Cardiac muscle cell (in vitro differentiated cells and primary cell): ENCODE measurements around the gene HELZ2. TPM values are rescaled to one million over a fixed set of nuclear protein-coding genes. Genes with fewer than 3 reads are reported as not detected.
"Not testable (repeated sequence)": the region's sequence is repeated elsewhere in the genome, so short reads cannot be mapped to it uniquely, and the experiment has no call there.

Source experiments
- DNase-seq, 2 donors: peaks; one replicate each; pipeline versions ENCODE4 v3.0.0 to v3.0.0-alpha.2; 2010 to 2017; ENCODE audit warnings: low read depth in 1 of 2, low spot score in 1 of 2
- H3K27ac ChIP-seq: fragments of 200-600 bp; sonication (generic); 2 replicates; pipeline ENCODE4 v1.5.1; 2016
- H3K27me3 ChIP-seq: fragments of 200-600 bp; sonication (generic); 2 replicates; pipeline ENCODE4 v1.6.0; 2016; ENCODE audit warnings: control low read depth
- H3K36me3 ChIP-seq: fragments of 200-600 bp; sonication (generic); 2 replicates; pipeline ENCODE4 v1.5.1; 2016; ENCODE audit warnings: control low read depth
- H3K4me1 ChIP-seq: fragments of 200-600 bp; sonication (generic); 2 replicates; pipeline ENCODE4 v1.8.1; 2017; ENCODE audit warnings: low read depth, mild to moderate bottlenecking, mixed run types
- H3K4me3 ChIP-seq: fragments of 200-600 bp; sonication (generic); 2 replicates; pipeline ENCODE4 v1.5.1; 2016; ENCODE audit warnings: mild to moderate bottlenecking
- H3K9me3 ChIP-seq: fragments of 200-600 bp; sonication (generic); 2 replicates; pipeline ENCODE4 v1.5.1; 2017; ENCODE audit warnings: low read depth, mild to moderate bottlenecking, control low read depth
- polyA plus RNA-seq: library from polyadenylated mRNA; unstranded; fragments of >200 nt; fragmentation: Nextera tagmentation; extraction: Ambion mirVana; gene quantifications from 2 replicates; pipeline ENCODE4 v1.2.1, GENCODE V29; 2016
- total RNA-seq: library from RNA; depleted of rRNA; stranded (reverse); fragments of >200 nt; gene quantifications from 2 replicates; pipeline ENCODE4 v1.2.3, GENCODE V29; 2016
- TF ChIP-seq, protein P1 (sequence below): IDR thresholded peaks from 2 replicates; pipeline ENCODE4 v1.5.1; 2012; ENCODE audit warnings: low read depth, mild to moderate bottlenecking, low read length

Gene HELZ2
- total and polyA plus RNA-seq, 2 experiments from 2014 or later = 1.7 to 14.3 TPM

DNA sequence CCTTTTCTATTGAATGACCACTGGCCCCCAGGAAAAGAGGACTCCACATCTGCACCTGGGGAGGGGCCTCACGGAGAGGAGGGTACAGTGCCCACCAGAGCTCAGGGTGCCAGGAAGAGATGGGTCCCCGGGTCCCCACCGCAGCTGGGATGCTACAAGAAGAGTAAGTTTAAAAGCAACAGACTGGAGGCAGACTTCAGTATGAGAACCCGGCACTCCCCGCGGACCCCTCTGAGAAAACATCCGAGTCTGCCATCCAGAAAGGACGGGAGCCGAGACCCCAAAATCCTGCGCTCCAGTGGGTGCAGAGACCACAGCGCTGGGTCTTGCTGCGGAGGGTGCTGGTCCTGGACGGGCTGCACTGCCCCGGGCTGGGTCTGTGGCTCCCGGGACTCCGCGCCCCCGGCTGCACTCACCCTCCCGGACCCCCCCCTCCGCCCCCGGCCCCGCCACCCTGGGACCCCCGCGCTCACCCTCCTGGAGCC, 350 bp downstream of the HELZ2 start:
- H3K36me3 ChIP-seq = no peaks in the 10 kb centered on the region
- TF ChIP-seq, protein P1, sequence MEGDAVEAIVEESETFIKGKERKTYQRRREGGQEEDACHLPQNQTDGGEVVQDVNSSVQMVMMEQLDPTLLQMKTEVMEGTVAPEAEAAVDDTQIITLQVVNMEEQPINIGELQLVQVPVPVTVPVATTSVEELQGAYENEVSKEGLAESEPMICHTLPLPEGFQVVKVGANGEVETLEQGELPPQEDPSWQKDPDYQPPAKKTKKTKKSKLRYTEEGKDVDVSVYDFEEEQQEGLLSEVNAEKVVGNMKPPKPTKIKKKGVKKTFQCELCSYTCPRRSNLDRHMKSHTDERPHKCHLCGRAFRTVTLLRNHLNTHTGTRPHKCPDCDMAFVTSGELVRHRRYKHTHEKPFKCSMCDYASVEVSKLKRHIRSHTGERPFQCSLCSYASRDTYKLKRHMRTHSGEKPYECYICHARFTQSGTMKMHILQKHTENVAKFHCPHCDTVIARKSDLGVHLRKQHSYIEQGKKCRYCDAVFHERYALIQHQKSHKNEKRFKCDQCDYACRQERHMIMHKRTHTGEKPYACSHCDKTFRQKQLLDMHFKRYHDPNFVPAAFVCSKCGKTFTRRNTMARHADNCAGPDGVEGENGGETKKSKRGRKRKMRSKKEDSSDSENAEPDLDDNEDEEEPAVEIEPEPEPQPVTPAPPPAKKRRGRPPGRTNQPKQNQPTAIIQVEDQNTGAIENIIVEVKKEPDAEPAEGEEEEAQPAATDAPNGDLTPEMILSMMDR = no peak
- no peaks in the 10 kb centered on the region for H3K27me3 ChIP-seq
- peak overlapping the region; percentile 59 for H3K4me3 ChIP-seq
- no peaks in the 10 kb centered on the region for H3K9me3 ChIP-seq
- H3K27ac ChIP-seq = no peak overlapping the region
- no peaks in the 10 kb centered on the region for H3K4me1 ChIP-seq
- no peak for DNase-seq

DNA sequence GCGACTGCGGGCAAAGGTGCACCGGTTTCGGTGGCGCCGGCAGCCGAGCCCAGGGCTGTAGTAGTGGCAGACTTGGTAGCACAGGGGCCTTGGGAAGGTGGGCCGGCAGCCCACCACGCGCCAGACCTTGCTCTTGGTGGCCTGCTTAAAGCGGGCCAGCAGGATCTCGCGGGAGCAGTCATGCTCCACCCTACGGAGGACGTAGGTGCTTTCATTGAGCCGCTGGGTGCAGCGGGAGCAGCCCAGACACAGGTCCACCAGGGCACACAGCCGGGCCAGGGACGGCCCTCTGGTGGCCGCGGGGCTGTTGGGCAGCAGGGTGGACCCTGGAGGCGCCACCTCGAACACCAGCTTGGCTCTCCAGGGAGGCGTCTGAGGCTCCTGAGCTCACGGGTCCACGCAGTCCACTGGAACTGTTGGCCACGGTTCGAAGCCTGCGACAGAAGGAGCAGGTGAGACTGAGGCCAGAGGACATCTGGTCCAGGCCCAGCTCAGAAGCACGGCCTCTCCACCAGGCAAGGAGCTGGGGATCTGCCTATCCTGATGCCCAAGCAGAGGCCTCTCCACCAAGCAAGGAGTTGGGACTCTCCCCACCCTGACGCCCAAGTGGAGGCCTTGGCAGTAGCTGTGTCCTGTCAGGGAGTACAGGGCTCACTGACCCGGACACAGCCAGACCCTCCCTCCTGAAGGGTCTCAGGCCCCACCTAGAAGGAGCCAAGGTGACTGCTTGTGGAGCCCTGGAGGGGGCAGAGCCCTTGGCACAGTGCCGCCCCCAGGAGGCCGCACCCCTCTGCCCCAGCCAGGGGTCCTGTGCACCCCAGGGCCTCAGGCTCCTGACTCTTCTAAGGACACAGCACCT, 1.0 kb downstream of the HELZ2 start:
- Histone ChIP-seq H3K27me3 (no peaks in the 10 kb centered on the region), H3K9me3 (no peaks in the 10 kb centered on the region), H3K4me3 (peak overlapping the region; percentile 59), H3K36me3 (no peaks in the 10 kb centered on the region), H3K27ac (no peak overlapping the region), H3K4me1 (no peaks in the 10 kb centered on the region)
- TF ChIP-seq, protein P1 = peak; percentile 14
- no peak for DNase-seq

DNA sequence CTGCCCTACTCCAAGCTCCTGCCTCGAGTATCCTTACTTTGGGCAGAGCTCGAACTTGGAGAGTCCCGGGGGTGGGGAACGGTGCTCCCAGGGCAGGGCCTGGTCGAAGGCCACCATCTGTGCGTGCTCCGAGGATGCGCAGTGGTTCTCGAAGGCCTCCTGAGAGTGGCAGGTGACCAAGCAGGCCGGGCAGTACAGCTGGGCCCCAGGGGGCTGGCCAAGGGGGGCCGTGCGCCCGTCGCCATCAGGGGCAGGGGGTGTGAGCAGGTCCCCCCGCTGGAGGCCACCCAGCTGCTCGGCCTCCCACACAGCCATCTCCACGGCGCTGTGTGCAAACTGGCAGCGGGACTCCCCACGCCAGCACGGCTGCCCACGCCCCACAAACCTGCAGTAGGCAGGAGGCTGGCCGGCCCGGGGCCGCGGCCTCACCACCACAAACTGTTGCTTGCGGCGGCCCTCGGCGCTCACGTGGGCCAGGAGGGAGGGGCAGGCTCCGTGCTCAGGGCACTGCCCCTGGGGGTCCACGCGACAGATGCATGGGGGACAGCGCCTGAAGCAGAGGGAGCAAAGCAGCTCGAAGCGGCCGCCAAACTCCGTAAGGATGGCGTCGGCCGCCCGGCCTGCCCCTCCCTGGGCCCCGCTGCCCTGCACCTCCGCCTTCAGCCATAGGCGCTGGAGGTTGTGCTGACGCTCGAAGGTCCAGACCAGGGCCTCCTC, 1.8 kb downstream of the HELZ2 start:
- H3K4me3 ChIP-seq = no peak overlapping the region
- no peak overlapping the region for H3K27ac ChIP-seq
- TF ChIP-seq, protein P1 = no peak
- no peaks in the 10 kb centered on the region for H3K4me1 ChIP-seq
- H3K36me3 ChIP-seq = no peaks in the 10 kb centered on the region
- H3K27me3 ChIP-seq = no peaks in the 10 kb centered on the region
- H3K9me3 ChIP-seq = no peaks in the 10 kb centered on the region
- no peak for DNase-seq

DNA sequence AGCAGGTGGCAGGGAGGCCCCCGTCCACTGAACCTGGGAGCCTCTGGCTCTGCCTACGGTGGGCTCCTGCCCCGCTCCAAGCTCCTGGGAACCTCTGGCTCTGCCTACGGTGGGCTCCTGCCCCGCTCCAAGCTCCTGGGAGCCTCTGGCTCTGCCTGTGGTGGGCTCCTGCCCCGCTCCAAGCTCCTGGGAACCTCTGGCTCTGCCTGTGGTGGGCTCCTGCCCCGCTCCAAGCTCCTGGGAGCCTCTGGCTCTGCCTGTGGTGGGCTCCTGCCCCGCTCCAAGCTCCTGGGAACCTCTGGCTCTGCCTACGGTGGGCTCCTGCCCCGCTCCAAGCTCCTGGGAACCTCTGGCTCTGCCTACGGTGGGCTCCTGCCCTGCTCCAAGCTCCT, 3.0 kb downstream of the HELZ2 start:
- not testable (repeated sequence) for H3K27ac ChIP-seq, DNase-seq, H3K9me3 ChIP-seq, H3K36me3 ChIP-seq, H3K4me3 ChIP-seq, H3K27me3 ChIP-seq, H3K4me1 ChIP-seq

DNA sequence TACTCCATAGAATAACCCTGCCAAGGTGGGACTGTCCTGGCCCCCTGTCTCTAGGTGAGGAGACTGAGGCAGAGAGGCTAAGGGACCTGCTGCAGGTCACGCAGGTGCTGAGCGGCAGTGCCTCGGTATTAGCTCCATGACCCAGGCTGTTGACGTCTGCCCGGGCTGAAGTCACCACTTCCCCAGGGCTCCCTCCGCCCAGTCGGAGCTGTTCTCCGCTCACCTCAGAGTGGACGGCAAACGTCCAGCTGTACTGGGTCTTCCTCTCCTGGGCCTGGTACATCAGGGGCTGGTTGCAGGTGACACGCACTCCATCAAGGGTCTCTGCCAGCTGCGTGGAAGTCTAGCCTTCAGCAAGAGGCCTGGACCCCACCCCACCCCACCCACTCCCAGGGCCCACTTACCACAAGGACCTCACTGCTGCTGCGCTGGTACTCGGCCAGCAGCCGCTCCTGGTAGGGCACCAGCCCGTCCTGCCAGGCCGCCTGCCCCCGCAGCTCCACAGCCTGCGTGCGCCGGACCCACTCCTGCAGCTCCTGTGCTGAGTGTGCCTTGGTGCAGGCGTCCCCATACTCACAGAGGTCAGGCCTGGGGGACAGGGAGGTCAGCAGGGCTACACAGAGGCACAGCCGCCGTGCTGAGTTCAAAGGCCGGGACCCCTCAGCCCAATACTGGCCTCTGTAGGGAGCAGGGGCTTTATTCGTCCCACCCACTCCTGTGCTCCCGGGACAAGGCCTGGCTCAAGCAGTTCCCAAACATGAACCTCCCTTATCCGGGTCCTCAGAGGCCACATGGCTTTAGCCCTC, 3.6 kb downstream of the HELZ2 start:
- Histone ChIP-seq H3K4me1 (no peaks in the 10 kb centered on the region), H3K4me3 (no peak overlapping the region), H3K27ac (no peak overlapping the region), H3K36me3 (no peaks in the 10 kb centered on the region), H3K27me3 (no peaks in the 10 kb centered on the region), H3K9me3 (no peaks in the 10 kb centered on the region)
- TF ChIP-seq, protein P1 = no peak
- DNase-seq = no peak
